SK-N-MC (cell line): ENCODE data around the gene NCSTN.

Source experiments
- EZH2 ChIP-seq: fragments of 200-600 bp; sonication (generic); IDR thresholded peaks from one replicate; pipeline ENCODE4 v1.6.1; 2017; ENCODE audit warnings: antibody characterized with exemption
- FOXP2 ChIP-seq: optimal IDR thresholded peaks from 2 replicates; pipeline ENCODE3; 2011; ENCODE audit warnings: mild to moderate bottlenecking, moderate library complexity; ENCODE audit not compliant: insufficient read depth; ENCODE audit errors: extremely low read length, control extremely low read depth
- POLR2AphosphoS5 ChIP-seq: IDR thresholded peaks from 2 replicates; pipeline ENCODE4 v1.6.1; 2012; ENCODE audit warnings: mild to moderate bottlenecking, low read depth, low read length, borderline replicate concordance

GRCh38 chr1:160322831-160323230, 20.4 kb upstream of the NCSTN start:
- TF ChIP-seq POLR2AphosphoS5 = no peak
- no peak for TF ChIP-seq EZH2
- TF ChIP-seq FOXP2 = no peak
